Pancreas (tissue), 10 donors: Measurements from ENCODE around the gene SMIM13. TPM values are rescaled to one million over a fixed set of nuclear protein-coding genes. Genes with fewer than 3 reads are reported as not detected.
"Not testable (repeated sequence)": the region's sequence is repeated elsewhere in the genome, so short reads cannot be mapped to it uniquely, and the experiment has no call there.

Experiments
- ATAC-seq, 4 donors: fragments of 200-7000 bp; cut with Tn5 transposase; one replicate each; pipeline versions ENCODE4 v1.8.0 to v1.9.1; 2020; ENCODE audit warnings: mild to moderate bottlenecking in 4 of 4, moderate library complexity in 4 of 4
- DNase-seq, 6 donors: peaks; one replicate each; pipeline ENCODE4 v3.0.0-alpha.2; 2020
- FAIRE-seq: peaks from 2 replicates; lab custom pipeline; 2012; peaks lifted over from hg19 to GRCh38; lab: Jason Lieb, UNC
- H3K27ac ChIP-seq, 4 donors: fragments of 200-600 bp; sonication (generic); 1 replicate in 3 of 4; 2 replicates in 1 of 4; pipeline versions ENCODE4 v1.5.0 to v1.8.0; 2020
- H3K27me3 ChIP-seq, 4 donors: fragments of 200-600 bp; one replicate each; pipeline ENCODE4 v1.8.0; 2021
- H3K36me3 ChIP-seq, 3 donors: fragments of 200-600 bp; sonication (generic) in 1 of 3; one replicate each; pipeline versions ENCODE4 v1.5.0 to v1.8.0; 2020 to 2021
- H3K4me1 ChIP-seq, 3 donors: fragments of 200-600 bp; one replicate each; pipeline ENCODE4 v1.8.0; 2021
- H3K4me3 ChIP-seq, 4 donors: fragments of 200-600 bp; sonication (generic) in 2 of 4; one replicate each; pipeline versions ENCODE4 v1.5.0 to v1.8.0; 2020 to 2021
- H3K9me3 ChIP-seq, 4 donors: fragments of 200-600 bp; one replicate each; pipeline ENCODE4 v1.8.0; 2021
- CTCF ChIP-seq, 4 donors: fragments of 200-600 bp; sonication (generic) in 3 of 4; IDR thresholded peaks; one replicate each; pipeline versions ENCODE4 v1.5.0 to v1.8.0; 2021; ENCODE audit warnings: antibody characterized with exemption in 4 of 4
- WGBS, 2 donors: extraction: QIAGEN DNeasy Blood & Tissue Kit; methylation state at CpG; one replicate each; pipeline ENCODE4 v1.1.7; 2013; 5-methylcytosine and 5-hydroxymethylcytosine counted together
- intact Hi-C, 3 donors: fragments of 100-400 bp; cut with DNase I; formaldehyde crosslinking; loops; one replicate each; pipeline versions ENCODE4 v1.11.1 to v1.14.2; 2022
- polyA plus RNA-seq, 2 donors: library from polyadenylated mRNA; stranded (reverse); fragments of 200-250 nt; gene quantifications; one replicate each; pipeline ENCODE4 v1.2.3, GENCODE V29; 2013
- total RNA-seq, 6 donors: library from RNA; stranded (reverse); fragmentation: NEBNext Ultra II Directional in 4 of 6; extraction: Animal tissue kit (Norgen Biotek cat#: 25700) in 4 of 6; gene quantifications; one replicate each; pipeline versions ENCODE4 v1.2.1 to v1.2.4, GENCODE V29; 2021 to 2023
- donor health status: healthy with polysubstance abuse.
- donor health status: DM: no; HTN: no; CAD: no; lungs with moderate emphysema.
- donor health status: DM: no; HTN: no; CAD: no.
- donor health status: control.
- donor health status: control.
- donor health status: Bipolar disorder and iron deficiency.
- donor health status: DM: yes; HTN: yes; CAD: no.
- donor health status: DM: no; HTN: no; CAD: no.
- donor health status: DM: no; HTN: no; CAD: no.
- donor health status: DM: yes; HTN: yes; CAD: no.

SMIM13 gene
- total and polyA plus RNA-seq, 8 donors, result 1.4 to 5.1 (median 2.9) TPM

GRCh38 chr6:11085758-11086435 is 7.7 kb upstream of the SMIM13 start:
- DNase-seq (no peak), ATAC-seq (no peak), FAIRE-seq (no peak)
- TF ChIP-seq CTCF (IDR thresholded peaks at IDR 0.05), result no peak
- no peaks in the 10 kb centered on the region for H3K36me3 ChIP-seq
- intact Hi-C loops, result no loop called here
- no peaks in the 10 kb centered on the region for H3K4me1 ChIP-seq
- H3K27me3 ChIP-seq, result no peaks in the 10 kb centered on the region
- H3K9me3 ChIP-seq, result no peaks in the 10 kb centered on the region
- no peak overlapping the region for H3K27ac ChIP-seq
- no peak overlapping the region for H3K4me3 ChIP-seq
- 47 to 50% methylated on average over 3 of the region's 3 CpGs for WGBS, 2 donors

- DNase-seq, H3K4me3 ChIP-seq, H3K27me3 ChIP-seq, FAIRE-seq, H3K4me1 ChIP-seq, H3K9me3 ChIP-seq, H3K27ac ChIP-seq, H3K36me3 ChIP-seq, intact Hi-C loops, ATAC-seq: not testable (repeated sequence)
- WGBS, 2 donors, result 81 to 82% methylated on average over 41 to 47 of the region's 47 CpGs
These were observed 6.4 kb upstream of the SMIM13 start for GRCh38 chr6:11087141-11087812.

GRCh38 chr6:11089695-11090094 is 3.9 kb upstream of the SMIM13 start:
- H3K27me3 ChIP-seq, result no peaks in the 10 kb centered on the region
- no peak for DNase-seq
- TF ChIP-seq CTCF (IDR thresholded peaks at IDR 0.05), result no peak
- H3K9me3 ChIP-seq, result no peaks in the 10 kb centered on the region
- 84 to 87% methylated on average over 1 of the region's 1 CpG for WGBS, 2 donors
- H3K36me3 ChIP-seq, result no peaks in the 10 kb centered on the region
- H3K4me3 ChIP-seq, result no peak overlapping the region
- ATAC-seq, result no peak
- H3K27ac ChIP-seq, result no peak overlapping the region
- peaks cover 0 to 4% (median 0%) of the 10 kb centered on the region in 3 donors for H3K4me1 ChIP-seq
- intact Hi-C loops, result no loop called here
- FAIRE-seq, result no peak

GRCh38 chr6:11091141-11091540 is 2.5 kb upstream of the SMIM13 start:
- H3K4me3 ChIP-seq, H3K27me3 ChIP-seq, intact Hi-C loops, DNase-seq, H3K9me3 ChIP-seq, ATAC-seq, H3K27ac ChIP-seq, FAIRE-seq, H3K36me3 ChIP-seq: not testable (repeated sequence)
- H3K4me1 ChIP-seq, result peaks cover 0 to 14% (median 0%) of the 10 kb centered on the region in 3 donors
- WGBS, 2 donors, result 86 to 92% methylated on average over 5 of the region's 5 CpGs

GRCh38 chr6:11092668-11093375 is 812 bp upstream of the SMIM13 start:
- peak overlapping the region; percentile 71 to 100 (median 88) for H3K4me3 ChIP-seq
- no peak for TF ChIP-seq CTCF (IDR thresholded peaks at IDR 0.05)
- ATAC-seq, result peak; percentile 26 to 62 (median 46)
- H3K36me3 ChIP-seq, result no peaks in the 10 kb centered on the region
- no peaks in the 10 kb centered on the region for H3K9me3 ChIP-seq
- no peak for DNase-seq
- intact Hi-C loops, result no loop called here
- peak overlapping the region; percentile 93 to 98 (median 96) for H3K27ac ChIP-seq
- WGBS, 2 donors, result 1 to 2% methylated on average over 10 of the region's 10 CpGs
- peaks cover 0 to 14% (median 0%) of the 10 kb centered on the region in 3 donors for H3K4me1 ChIP-seq
- no peak for FAIRE-seq
- H3K27me3 ChIP-seq, result no peaks in the 10 kb centered on the region
